B cell (primary cell): ENCODE measurements around the gene LHX6.

Experiments used
- EZH2 ChIP-seq: IDR thresholded peaks from 2 replicates; pipeline ENCODE4 v1.6.1; 2012; ENCODE audit warnings: borderline replicate concordance, low read depth, mild to moderate bottlenecking, moderate library complexity, low read length; ENCODE audit not compliant: insufficient read depth, poor library complexity, severe bottlenecking
- TF ChIP-seq, protein P1 (sequence below): fragments of 200-600 bp; IDR thresholded peaks from one replicate; pipeline ENCODE4 v1.8.0; 2022; ENCODE audit warnings: antibody characterized with exemption, mild to moderate bottlenecking

DNA sequence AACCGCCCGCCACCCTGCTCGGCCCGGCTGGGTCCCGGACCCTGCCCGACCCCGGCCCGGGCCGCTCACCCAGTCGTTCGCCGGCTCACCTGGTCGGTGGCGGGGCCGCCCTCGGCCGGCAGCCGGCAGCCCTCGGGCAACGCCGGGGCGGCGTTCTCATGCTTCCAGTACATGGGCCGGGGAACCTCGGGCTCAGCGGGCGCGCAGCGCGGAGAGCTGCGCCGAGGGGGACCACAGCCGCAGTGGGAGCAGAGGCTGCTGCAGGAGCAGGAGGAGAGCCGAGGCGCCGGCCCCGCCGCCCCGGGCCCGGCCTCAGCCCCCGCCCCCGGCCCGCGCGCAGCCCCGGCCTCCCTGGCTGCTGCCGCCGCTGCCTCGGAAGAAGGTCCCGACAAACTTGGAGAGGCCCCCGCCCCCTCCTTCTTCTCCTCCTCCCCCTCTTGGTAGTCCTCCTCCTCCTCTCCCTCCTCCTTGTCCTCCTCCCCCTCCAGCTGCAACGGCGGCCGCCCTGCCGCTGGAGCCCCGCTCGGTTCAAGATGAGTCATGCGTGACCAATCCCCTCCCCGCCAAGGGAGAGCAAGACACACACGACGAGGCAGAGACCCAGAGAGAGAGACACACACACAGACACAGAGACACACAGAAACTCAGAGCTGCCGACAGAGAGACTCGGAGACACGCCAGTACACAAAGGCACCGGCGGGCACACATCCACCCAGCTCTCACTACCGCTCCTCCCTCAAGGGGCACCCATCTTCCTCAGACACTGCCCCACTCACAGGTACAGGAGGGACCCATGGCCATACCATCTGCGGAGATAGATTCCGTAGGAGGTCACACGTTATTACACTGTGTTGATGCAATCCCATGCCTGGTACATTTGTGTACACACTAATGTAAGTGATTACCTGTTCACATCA lies at the start of gene LHX6:
- TF ChIP-seq, protein P1, sequence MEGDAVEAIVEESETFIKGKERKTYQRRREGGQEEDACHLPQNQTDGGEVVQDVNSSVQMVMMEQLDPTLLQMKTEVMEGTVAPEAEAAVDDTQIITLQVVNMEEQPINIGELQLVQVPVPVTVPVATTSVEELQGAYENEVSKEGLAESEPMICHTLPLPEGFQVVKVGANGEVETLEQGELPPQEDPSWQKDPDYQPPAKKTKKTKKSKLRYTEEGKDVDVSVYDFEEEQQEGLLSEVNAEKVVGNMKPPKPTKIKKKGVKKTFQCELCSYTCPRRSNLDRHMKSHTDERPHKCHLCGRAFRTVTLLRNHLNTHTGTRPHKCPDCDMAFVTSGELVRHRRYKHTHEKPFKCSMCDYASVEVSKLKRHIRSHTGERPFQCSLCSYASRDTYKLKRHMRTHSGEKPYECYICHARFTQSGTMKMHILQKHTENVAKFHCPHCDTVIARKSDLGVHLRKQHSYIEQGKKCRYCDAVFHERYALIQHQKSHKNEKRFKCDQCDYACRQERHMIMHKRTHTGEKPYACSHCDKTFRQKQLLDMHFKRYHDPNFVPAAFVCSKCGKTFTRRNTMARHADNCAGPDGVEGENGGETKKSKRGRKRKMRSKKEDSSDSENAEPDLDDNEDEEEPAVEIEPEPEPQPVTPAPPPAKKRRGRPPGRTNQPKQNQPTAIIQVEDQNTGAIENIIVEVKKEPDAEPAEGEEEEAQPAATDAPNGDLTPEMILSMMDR, result no peak
- no peak for TF ChIP-seq EZH2
